Activated T-helper 17 cell treated with anti-CD3 and anti-CD28 coated beads, Interleukin-2, amount 50 U/mL, for 72 hours (primary cell): ENCODE data around the gene PORCN. TPM values are rescaled to one million over a fixed set of nuclear protein-coding genes. Genes with fewer than 3 reads are reported as not detected.

Experiments
- ATAC-seq: fragments of 150-1000 bp; cut with Tn5 transposase; replicated peaks from 2 replicates; pipeline ENCODE4 v1.10.0; 2021; ENCODE audit warnings: mild to moderate bottlenecking, moderate library complexity
- H3K27ac Mint-ChIP-seq: one replicate; pipeline ENCODE4 v1.8.0; 2022; ENCODE audit warnings: mixed read lengths
- H3K27me3 Mint-ChIP-seq: one replicate; pipeline ENCODE4 v1.8.0; 2022; ENCODE audit warnings: mixed read lengths
- H3K36me3 Mint-ChIP-seq: one replicate; pipeline ENCODE4 v1.8.0; 2022; ENCODE audit warnings: low read depth, mild to moderate bottlenecking, mixed read lengths
- H3K4me1 Mint-ChIP-seq: one replicate; pipeline ENCODE4 v1.8.0; 2022; ENCODE audit warnings: mixed read lengths
- H3K4me3 Mint-ChIP-seq: one replicate; pipeline ENCODE4 v1.8.0; 2022; ENCODE audit warnings: mild to moderate bottlenecking, mixed read lengths
- H3K9me3 Mint-ChIP-seq: one replicate; pipeline ENCODE4 v1.8.0; 2022; ENCODE audit warnings: mixed read lengths
- total RNA-seq, 2 donors: library from RNA; stranded (reverse); gene quantifications; one replicate each; pipeline ENCODE4 v1.2.3, GENCODE V29; 2022

Gene PORCN
- total RNA-seq, 2 donors from 2014 or later: 8.9 to 9.4 TPM

- no peak overlapping the region for H3K4me3 Mint-ChIP-seq
- no peaks in the 10 kb centered on the region for H3K27me3 Mint-ChIP-seq
- no peak for ATAC-seq
- H3K4me1 Mint-ChIP-seq: no peaks in the 10 kb centered on the region
- peaks cover 45% of the 10 kb centered on the region for H3K36me3 Mint-ChIP-seq
- H3K9me3 Mint-ChIP-seq: no peaks in the 10 kb centered on the region
- H3K27ac Mint-ChIP-seq: no peak overlapping the region
Measured at GRCh38 chrX:48560681-48561080, 51.9 kb downstream of the PORCN start.

- H3K27me3 Mint-ChIP-seq: no peaks in the 10 kb centered on the region
- no peaks in the 10 kb centered on the region for H3K9me3 Mint-ChIP-seq
- no peak overlapping the region for H3K27ac Mint-ChIP-seq
- H3K4me1 Mint-ChIP-seq: peaks cover 5% of the 10 kb centered on the region
- ATAC-seq: peak; percentile 75
- H3K36me3 Mint-ChIP-seq: peaks cover 13% of the 10 kb centered on the region
- no peak overlapping the region for H3K4me3 Mint-ChIP-seq
Measured at GRCh38 chrX:48569958-48570357, 61.2 kb downstream of the PORCN start.

Other genes with a start within 250 kb of the PORCN start
- gene SSX3, start 152.3 kb upstream of the PORCN start, total RNA-seq: not detected
- not detected for gene SSX4, start 125.5 kb upstream of the PORCN start, total RNA-seq
- not detected for gene SSX4B, start 97.0 kb upstream of the PORCN start, total RNA-seq
- gene SLC38A5, start 38.7 kb upstream of the PORCN start, total RNA-seq: 100 to 1,000 TPM; 130 to 170 TPM
- 10 to 100 TPM; 59.8 to 93.5 TPM for gene FTSJ1, start 32.8 kb upstream of the PORCN start, total RNA-seq
- gene EBP, start 12.8 kb downstream of the PORCN start, total RNA-seq: 100 to 1,000 TPM; 104 to 213 TPM
- 10 to 100 TPM; 19.4 to 25.4 TPM for gene TBC1D25, start 30.7 kb downstream of the PORCN start, total RNA-seq
- gene RBM3, start 65.5 kb downstream of the PORCN start, total RNA-seq: 100 to 1,000 TPM; 176 to 335 TPM
- gene WDR13, start 88.5 kb downstream of the PORCN start, total RNA-seq: 10 to 100 TPM; 45.6 to 74.0 TPM
- 100 to 1,000 TPM in 1 of 2 donors, 10 to 100 TPM in 1; 96.8 to 102 TPM for gene WAS, start 174.8 kb downstream of the PORCN start, total RNA-seq
- 10 to 100 TPM; 24.2 to 30.5 TPM for gene SUV39H1, start 187.7 kb downstream of the PORCN start, total RNA-seq